ENCODE measurements around the gene GRHL1.

GRCh38 chr2:9996321-9996720 is 44.8 kb downstream of the GRHL1 start:
- TF ChIP-seq CTCF (IDR thresholded peaks at IDR 0.05) (no peak), POLR2A (IDR thresholded peaks at IDR 0.05) (no peak)
